Muscle of back (tissue), 11 donors: Measurements from ENCODE around the gene TRIM26. TPM values are rescaled to one million over a fixed set of nuclear protein-coding genes. Genes with fewer than 3 reads are reported as not detected.
A peak's percentile ranks its signal among the peaks of the same experiment; 100 is the strongest.
"Not testable (repeated sequence)": the region's sequence is repeated elsewhere in the genome, so short reads cannot be mapped to it uniquely, and the experiment has no call there.

ENCODE experiments used
- DNase-seq, 3 donors: peaks; one replicate each; pipeline versions ENCODE4 v3.0.0 to v3.0.0-alpha.2; 2013
- polyA plus RNA-seq, 10 donors: library from polyadenylated mRNA; unstranded; fragments of 120-200 nt; gene quantifications; one replicate each; pipeline ENCODE4 v1.2.1, GENCODE V29; 2013; ENCODE audit not compliant: insufficient read length in 10 of 10

Gene TRIM26
- polyA plus RNA-seq, 10 donors = 12.7 to 18.9 (median 14.2) TPM

GRCh38 chr6:30154709-30155519, 58.3 kb downstream of the TRIM26 start:
- DNase-seq = peak in 1 of 3 donors; percentile 75

GRCh38 chr6:30154061-30154460, 59.1 kb downstream of the TRIM26 start:
- no peak for DNase-seq

- DNase-seq = no peak
Measured at GRCh38 chr6:30152910-30153610, 60.1 kb downstream of the TRIM26 start.

- no peak for DNase-seq
Measured at GRCh38 chr6:30152016-30152673, 61.1 kb downstream of the TRIM26 start.

- no peak for DNase-seq
Measured at GRCh38 chr6:30151580-30151979, 61.6 kb downstream of the TRIM26 start.

GRCh38 chr6:30150671-30151395, 62.4 kb downstream of the TRIM26 start:
- DNase-seq = no peak

GRCh38 chr6:30149858-30150550, 63.2 kb downstream of the TRIM26 start:
- DNase-seq = no peak

GRCh38 chr6:30149234-30149633, 64.0 kb downstream of the TRIM26 start:
- DNase-seq = no peak

- no peak for DNase-seq
Measured at GRCh38 chr6:30147096-30147495, 66.1 kb downstream of the TRIM26 start.

GRCh38 chr6:30145818-30146217, 67.4 kb downstream of the TRIM26 start:
- no peak for DNase-seq

GRCh38 chr6:30144811-30145210, 68.4 kb downstream of the TRIM26 start:
- DNase-seq = no peak

GRCh38 chr6:30143780-30144179, 69.4 kb downstream of the TRIM26 start:
- no peak for DNase-seq

GRCh38 chr6:30142665-30143064, 70.5 kb downstream of the TRIM26 start:
- DNase-seq = no peak

GRCh38 chr6:30140240-30140639, 73.0 kb downstream of the TRIM26 start:
- DNase-seq = not testable (repeated sequence)

- no peak for DNase-seq
Measured at GRCh38 chr6:30136570-30137286, 76.5 kb downstream of the TRIM26 start.

- DNase-seq = no peak
Measured at GRCh38 chr6:30135757-30136156, 77.4 kb downstream of the TRIM26 start, which contains the start of gene TRIM40. Gene TRIM40 (plus strand): TSS chr6:30136140. CDS start chr6:30137037, 897 bp downstream.

GRCh38 chr6:30135147-30135546, 78.1 kb downstream of the TRIM26 start:
- no peak for DNase-seq
